Chondrocyte (in vitro differentiated cells): ENCODE measurements around the gene RMRP. TPM values are rescaled to one million over a fixed set of nuclear protein-coding genes. Genes with fewer than 3 reads are reported as not detected.

Experiments used
- DNase-seq: peaks from one replicate; pipeline ENCODE4 v3.0.0; 2021; ENCODE audit warnings: mixed read lengths, low spot score
- H3K27ac Mint-ChIP-seq: one replicate; pipeline ENCODE4 v1.8.0; 2021; ENCODE audit warnings: mild to moderate bottlenecking, moderate library complexity, mixed read lengths; ENCODE audit not compliant: unreplicated experiment
- H3K27me3 Mint-ChIP-seq: 2 replicates; pipeline ENCODE4 v1.8.0; 2021; ENCODE audit warnings: low read depth, mixed read lengths
- H3K36me3 Mint-ChIP-seq: 2 replicates; pipeline ENCODE4 v1.8.0; 2021; ENCODE audit warnings: low read depth, mixed read lengths
- H3K4me1 Mint-ChIP-seq: 2 replicates; pipeline ENCODE4 v1.8.0; 2021; ENCODE audit warnings: low read depth, mild to moderate bottlenecking, mixed read lengths
- H3K4me3 Mint-ChIP-seq: one replicate; pipeline ENCODE4 v1.8.0; 2021; ENCODE audit warnings: mild to moderate bottlenecking, moderate library complexity, mixed read lengths; ENCODE audit not compliant: unreplicated experiment
- H3K9me3 Mint-ChIP-seq: 2 replicates; pipeline ENCODE4 v1.8.0; 2021; ENCODE audit warnings: low read depth, mixed read lengths
- CTCF ChIP-seq: fragments of 200-600 bp; sonication (generic); IDR thresholded peaks from 2 replicates; pipeline ENCODE4 v1.5.0; 2021; ENCODE audit warnings: antibody characterized with exemption, mild to moderate bottlenecking, moderate library complexity
- total RNA-seq: library from RNA; stranded (reverse); gene quantifications from 3 replicates; pipeline ENCODE4 v1.2.1, GENCODE V29; 2021

RMRP gene
- total RNA-seq, 1 donor from 2014 or later, result 12,386 TPM

- TF ChIP-seq CTCF, result no peak
- DNase-seq, result no peak
- Mint-ChIP-seq H3K9me3 (no peaks in the 10 kb centered on the region), H3K27me3 (no peaks in the 10 kb centered on the region), H3K4me3 (peak overlapping the region; percentile 16), H3K27ac (peak overlapping the region; percentile 80), H3K36me3 (peaks cover 38% of the 10 kb centered on the region), H3K4me1 (peaks cover 78% of the 10 kb centered on the region)
Observed at GRCh38 chr9:35682051-35682450, 24.2 kb upstream of the RMRP start.

DNA sequence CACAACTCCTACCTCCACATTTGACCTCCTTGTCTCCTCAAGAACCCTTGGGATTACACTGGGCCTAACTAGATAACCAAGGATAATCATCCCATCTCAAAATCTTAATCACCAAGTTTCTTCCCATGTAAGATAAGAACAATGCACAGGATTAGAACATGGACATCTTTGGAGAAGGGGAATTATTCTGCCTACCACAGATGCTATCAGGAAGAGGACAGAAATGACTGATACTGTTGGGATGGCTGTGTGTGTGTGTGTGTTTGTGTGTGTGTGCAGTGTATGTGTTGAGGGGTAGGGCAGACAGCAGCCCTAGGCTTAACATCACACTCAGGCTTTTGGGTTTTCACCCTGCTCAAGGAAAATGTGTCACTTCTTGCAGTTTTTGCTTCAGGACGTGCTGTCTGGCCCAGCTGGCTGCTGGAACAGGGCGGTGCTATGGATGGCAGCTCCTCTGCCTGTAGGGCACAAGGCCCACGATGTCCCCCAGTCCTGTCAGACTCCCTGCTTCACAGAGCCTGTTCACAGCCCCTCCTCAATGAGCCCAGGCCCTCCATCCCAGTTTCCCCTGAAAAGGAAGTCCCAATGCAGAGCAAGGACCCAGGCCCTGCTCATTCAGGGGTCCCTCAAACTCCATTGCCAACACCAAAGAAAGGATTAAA is 23.7 kb upstream of the RMRP start:
- no peak for DNase-seq
- H3K4me1 Mint-ChIP-seq, result peaks cover 72% of the 10 kb centered on the region
- no peaks in the 10 kb centered on the region for H3K9me3 Mint-ChIP-seq
- peaks cover 35% of the 10 kb centered on the region for H3K36me3 Mint-ChIP-seq
- H3K27ac Mint-ChIP-seq, result peak overlapping the region; percentile 80
- no peak for TF ChIP-seq CTCF
- H3K4me3 Mint-ChIP-seq, result no peak overlapping the region
- no peaks in the 10 kb centered on the region for H3K27me3 Mint-ChIP-seq

GRCh38 chr9:35680331-35681105 is 22.7 kb upstream of the RMRP start:
- Mint-ChIP-seq H3K4me1 (peaks cover 67% of the 10 kb centered on the region), H3K9me3 (no peaks in the 10 kb centered on the region), H3K27ac (peak overlapping the region; percentile 60), H3K36me3 (peaks cover 28% of the 10 kb centered on the region), H3K27me3 (no peaks in the 10 kb centered on the region), H3K4me3 (no peak overlapping the region)
- no peak for TF ChIP-seq CTCF
- DNase-seq, result no peak

- peaks cover 61% of the 10 kb centered on the region for H3K4me1 Mint-ChIP-seq
- no peak for TF ChIP-seq CTCF
- peaks cover 25% of the 10 kb centered on the region for H3K36me3 Mint-ChIP-seq
- no peaks in the 10 kb centered on the region for H3K9me3 Mint-ChIP-seq
- H3K27ac Mint-ChIP-seq, result peak overlapping the region; percentile 58
- H3K27me3 Mint-ChIP-seq, result no peaks in the 10 kb centered on the region
- DNase-seq, result no peak
- no peak overlapping the region for H3K4me3 Mint-ChIP-seq
Observed at GRCh38 chr9:35679766-35680330, 22.0 kb upstream of the RMRP start.

GRCh38 chr9:35679091-35679490 is 21.3 kb upstream of the RMRP start:
- no peaks in the 10 kb centered on the region for H3K27me3 Mint-ChIP-seq
- peaks cover 21% of the 10 kb centered on the region for H3K36me3 Mint-ChIP-seq
- peak overlapping the region; percentile 70 for H3K27ac Mint-ChIP-seq
- no peak for TF ChIP-seq CTCF
- H3K9me3 Mint-ChIP-seq, result no peaks in the 10 kb centered on the region
- H3K4me1 Mint-ChIP-seq, result peaks cover 57% of the 10 kb centered on the region
- no peak for DNase-seq
- no peak overlapping the region for H3K4me3 Mint-ChIP-seq
